Activated CD4-positive, alpha-beta T cell treated with anti-CD3 and anti-CD28 coated beads, Interleukin-2, Interleukin-6, amounts not matched to agents 100 ng/mL and 50 ng/mL, durations not matched to agents 16 hours and 8 hours (primary cell): ENCODE measurements around the gene FRMD5.
A peak's percentile ranks its signal among the peaks of the same experiment; 100 is the strongest.
"Not testable (repeated sequence)": the region's sequence is repeated elsewhere in the genome, so short reads cannot be mapped to it uniquely, and the experiment has no call there.

Experiments
- DNase-seq: peaks from one replicate; pipeline ENCODE4 v3.0.0-alpha.2; 2020

FRMD5 gene

DNA sequence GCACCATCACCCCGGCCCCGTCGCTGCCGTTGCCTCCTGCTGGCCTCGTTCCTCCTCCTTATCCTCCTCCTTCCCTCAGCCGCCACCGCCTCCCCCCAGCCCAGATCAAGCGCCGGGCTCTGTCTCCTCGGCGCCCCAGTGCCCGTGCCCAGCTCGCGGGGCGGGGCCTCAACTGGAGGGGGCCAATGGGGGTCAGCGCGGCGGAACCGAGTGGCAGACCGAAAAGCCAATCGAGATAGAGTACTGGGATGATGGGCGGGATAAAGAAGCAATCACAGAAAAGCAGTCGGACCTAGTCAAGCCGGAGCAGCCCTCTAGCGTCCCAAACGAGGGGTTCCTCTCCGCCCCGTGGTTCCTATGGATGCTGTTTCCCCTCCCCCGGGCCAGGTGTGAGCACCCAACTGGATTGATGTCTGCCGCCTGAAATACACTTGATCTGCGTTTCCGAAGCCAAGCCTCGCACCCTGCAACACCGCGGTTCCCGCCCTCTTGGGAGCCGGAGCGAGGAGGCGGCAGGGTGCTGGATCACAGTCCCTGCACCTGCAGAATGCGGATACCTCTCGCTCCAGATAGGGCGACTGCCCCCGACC lies at the start of gene FRMD5:
FRMD5 (minus strand) TSS at position 121 of the 590 bp plus-strand sequence.
- peak; percentile 92 for DNase-seq

GRCh38 chr15:44243829-44244228 lies 48.8 kb upstream of the FRMD5 start:
- DNase-seq, result no peak

- DNase-seq, result no peak
Observed at GRCh38 chr15:44243141-44243540, 48.1 kb upstream of the FRMD5 start.

DNA sequence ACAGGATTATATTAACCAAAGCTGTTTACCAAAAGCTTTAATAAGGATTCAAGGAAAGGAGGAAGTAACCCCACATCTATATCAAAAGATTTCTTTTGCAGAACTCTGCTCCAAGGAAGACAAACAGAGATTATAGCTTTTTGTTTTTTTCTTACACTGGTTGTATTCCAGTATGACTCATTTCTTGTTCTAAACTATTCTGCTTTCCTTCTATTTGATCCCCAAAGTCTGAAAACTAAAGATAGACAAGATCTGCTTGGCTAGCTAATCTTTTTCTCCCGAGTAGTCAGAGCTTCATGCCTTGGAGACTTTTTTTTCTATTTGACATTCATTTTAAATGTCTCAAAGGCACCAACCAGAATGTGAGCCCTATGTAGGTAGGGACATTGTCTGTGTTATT lies 36.8 kb upstream of the FRMD5 start:
- DNase-seq, result no peak

- not testable (repeated sequence) for DNase-seq
Observed at GRCh38 chr15:44229301-44229700, 34.2 kb upstream of the FRMD5 start.

GRCh38 chr15:44227584-44227983 lies 32.5 kb upstream of the FRMD5 start:
- no peak for DNase-seq

- DNase-seq, result not testable (repeated sequence)
Observed at GRCh38 chr15:44227001-44227400, 31.9 kb upstream of the FRMD5 start.

DNA sequence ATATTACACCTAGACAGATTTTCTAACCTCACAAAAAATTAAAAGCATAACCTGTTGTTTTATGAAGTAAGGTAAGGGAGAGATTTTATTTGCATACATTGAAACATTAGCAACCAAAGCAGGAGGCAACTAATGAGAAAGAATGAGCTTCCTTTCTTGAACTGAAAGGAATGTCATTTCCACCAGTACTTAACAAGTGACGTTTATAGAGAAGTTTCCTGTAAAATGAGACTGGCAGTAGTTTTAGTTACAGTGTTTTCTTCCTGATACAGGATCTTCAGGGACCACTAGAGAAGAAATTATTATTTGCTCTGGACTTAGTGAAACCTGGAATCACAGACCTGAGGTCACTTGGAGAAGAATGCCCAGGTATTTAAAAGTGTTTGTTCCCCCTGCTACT lies 27.4 kb upstream of the FRMD5 start:
- DNase-seq, result no peak

- DNase-seq, result no peak
Observed at GRCh38 chr15:44219073-44219472, 24.0 kb upstream of the FRMD5 start.

GRCh38 chr15:44216958-44217357 lies 21.9 kb upstream of the FRMD5 start:
- no peak for DNase-seq

- DNase-seq, result no peak
Observed at GRCh38 chr15:44215594-44215993, 20.5 kb upstream of the FRMD5 start.

- no peak for DNase-seq
Observed at GRCh38 chr15:44208956-44209355, 13.9 kb upstream of the FRMD5 start.

GRCh38 chr15:44207643-44208042 lies 12.6 kb upstream of the FRMD5 start:
- DNase-seq, result no peak

GRCh38 chr15:44199393-44199792 lies 4.3 kb upstream of the FRMD5 start:
- DNase-seq, result no peak

DNA sequence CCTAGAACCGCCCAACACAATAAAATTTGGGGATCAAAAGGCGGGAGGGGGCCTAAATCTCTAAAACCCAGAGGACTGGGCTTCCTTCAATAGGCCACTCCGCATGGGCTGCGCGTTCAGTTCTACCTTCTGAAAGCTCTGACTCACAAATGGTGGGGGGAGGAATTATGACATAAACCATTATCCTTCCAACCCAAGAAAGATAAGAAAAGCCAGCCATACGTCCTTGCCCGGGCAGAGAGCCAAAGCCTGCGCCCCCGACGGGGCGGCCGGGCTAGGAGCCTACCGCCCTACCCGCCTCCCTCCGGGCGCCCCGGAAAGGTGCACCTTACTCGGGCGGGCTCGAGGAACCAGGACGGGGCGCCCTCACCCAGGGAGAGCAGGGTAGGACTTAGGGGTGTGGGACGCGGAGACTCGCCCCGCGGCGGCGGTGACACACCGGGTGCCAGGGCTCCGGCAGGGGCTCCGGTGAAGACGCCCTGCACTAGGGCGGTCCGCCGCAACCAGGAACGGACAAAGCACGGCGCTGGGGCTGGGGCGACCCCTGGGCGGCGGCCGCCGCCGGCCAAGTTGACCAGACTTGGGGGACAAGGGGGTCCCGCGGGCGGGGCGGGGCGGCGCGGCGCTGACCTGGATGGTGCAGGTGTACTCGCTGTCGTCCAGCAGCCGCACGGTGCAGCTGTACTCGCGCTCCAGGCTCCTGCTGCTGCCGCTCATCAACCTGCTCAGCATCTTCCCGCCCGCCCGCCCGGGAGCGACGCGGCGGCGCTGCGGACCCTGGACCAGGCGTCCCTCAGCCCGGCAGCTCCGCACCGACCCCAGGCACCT lies 534 bp downstream of the FRMD5 start:
- DNase-seq, result peak; percentile 30

- no peak for DNase-seq
Observed at GRCh38 chr15:44193651-44194322, 1.3 kb downstream of the FRMD5 start.

GRCh38 chr15:44188795-44189194 lies 6.3 kb downstream of the FRMD5 start:
- no peak for DNase-seq

GRCh38 chr15:44186705-44187104 lies 8.4 kb downstream of the FRMD5 start:
- no peak for DNase-seq

DNA sequence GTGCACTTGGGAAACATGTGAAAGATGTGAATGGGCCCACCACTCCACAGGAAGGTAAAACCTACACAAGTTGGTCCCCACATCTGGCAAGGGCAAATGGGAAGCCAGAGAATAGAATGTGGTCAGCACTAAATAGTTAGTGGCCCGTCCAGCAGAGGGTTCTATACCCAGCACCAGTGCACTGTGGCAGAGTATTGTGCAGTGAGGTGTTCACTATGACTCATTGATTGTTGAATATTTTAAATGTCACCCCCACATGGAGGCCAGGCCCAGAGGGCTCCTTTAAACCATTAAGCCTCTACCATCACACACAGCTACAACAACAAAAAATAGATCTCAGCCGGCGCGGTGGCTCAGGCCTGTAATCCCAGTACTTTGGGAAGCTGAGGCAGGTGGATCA lies 11.7 kb downstream of the FRMD5 start:
- DNase-seq, result no peak

DNA sequence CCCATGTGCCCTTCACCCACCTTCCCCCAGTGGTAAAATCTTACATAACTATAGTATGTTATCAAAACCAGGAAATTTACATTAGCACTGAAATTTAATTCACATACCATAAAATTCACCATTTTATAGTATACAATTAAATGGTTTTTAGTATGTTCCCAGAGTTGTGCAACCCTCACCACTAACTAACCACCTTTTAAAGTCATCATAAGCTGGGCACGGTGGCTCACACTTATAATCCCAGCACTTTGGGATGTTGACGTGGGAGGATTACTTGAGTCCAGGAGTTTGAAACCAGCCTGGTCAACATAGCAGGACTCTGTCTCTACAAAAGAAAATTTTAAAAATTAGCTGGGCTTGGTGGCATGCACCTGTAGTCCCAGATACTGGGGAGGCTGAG lies 13.7 kb downstream of the FRMD5 start:
- no peak for DNase-seq

DNA sequence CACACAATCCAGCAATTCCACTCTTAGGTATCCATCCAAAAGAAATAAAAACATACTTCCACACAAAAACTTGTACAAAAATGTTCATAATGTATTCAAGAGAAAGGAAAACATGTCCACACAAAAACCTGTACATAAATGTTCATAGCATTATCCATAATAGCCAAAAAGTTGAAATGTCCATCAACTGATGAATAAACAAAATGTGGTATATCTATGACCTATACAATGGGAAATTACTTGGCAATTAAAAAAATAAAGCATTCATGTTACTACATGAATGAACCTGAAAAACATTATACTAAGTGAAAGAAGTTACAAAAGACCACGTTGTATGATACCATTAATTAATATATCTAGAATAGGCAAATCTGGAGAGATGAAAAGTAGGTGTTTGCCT lies 17.9 kb downstream of the FRMD5 start:
- DNase-seq, result no peak

GRCh38 chr15:44173813-44174212 lies 21.3 kb downstream of the FRMD5 start:
- DNase-seq, result no peak

DNA sequence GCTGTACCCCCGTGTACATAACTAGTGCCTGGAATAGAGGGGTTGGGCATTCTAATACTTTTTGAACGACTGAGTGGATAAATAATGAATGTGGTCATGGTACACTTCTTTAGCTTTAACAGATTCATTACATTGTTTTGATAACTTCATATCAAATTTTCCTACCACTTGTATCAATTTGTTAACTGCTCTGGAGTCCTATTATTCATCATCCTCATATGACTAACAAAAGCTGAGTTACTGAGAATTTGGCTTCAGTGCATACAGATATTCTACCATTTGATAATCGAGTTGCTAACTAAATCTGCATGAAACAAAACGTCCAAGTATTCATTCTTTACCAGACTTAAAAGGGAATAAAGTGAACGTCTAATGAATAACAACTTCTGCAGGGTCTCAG lies 31.7 kb downstream of the FRMD5 start:
- no peak for DNase-seq

- no peak for DNase-seq
Observed at GRCh38 chr15:44160796-44161195, 34.3 kb downstream of the FRMD5 start.
